ENCODE results near the gene GOLGA6L25.
"Not testable (repeated sequence)": the region's sequence is repeated elsewhere in the genome, so short reads cannot be mapped to it uniquely, and the experiment has no call there.

GOLGA6L25 gene, protein sequence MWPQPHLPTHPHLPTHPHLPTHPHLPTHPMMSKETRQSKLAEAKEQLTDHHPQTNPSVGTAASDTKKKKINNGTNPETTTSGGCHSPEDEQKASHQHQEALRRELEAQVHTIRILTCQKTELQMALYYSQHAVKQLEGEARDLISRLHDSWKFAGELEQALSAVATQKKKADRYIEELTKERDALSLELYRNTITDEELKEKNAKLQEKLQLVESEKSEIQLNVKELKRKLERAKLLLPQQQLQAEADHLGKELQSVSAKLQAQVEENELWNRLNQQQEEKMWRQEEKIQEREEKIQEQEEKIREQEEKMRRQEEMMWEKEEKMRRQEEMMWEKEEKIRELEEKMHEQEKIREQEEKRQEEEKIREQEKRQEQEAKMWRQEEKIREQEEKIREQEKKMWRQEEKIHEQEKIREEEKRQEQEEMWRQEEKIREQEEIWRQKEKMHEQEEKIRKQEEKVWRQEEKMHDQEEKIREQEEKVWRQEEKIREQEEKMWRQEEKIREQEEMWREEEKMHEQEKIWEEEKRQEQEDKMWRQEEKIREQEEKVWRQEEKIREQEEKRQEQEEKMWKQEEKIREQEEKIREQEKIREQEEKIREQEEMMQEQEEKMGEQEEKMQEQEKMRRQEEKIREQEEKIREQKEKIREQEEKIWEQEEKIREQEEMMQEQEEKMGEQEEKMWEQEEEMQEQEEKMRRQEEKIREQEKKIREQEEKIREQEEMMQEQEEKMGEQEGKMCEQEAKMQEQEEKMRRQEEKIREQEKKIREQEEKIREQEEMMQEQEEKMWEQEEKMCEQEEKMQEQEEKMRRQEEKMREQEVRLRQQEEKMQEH

DNA sequence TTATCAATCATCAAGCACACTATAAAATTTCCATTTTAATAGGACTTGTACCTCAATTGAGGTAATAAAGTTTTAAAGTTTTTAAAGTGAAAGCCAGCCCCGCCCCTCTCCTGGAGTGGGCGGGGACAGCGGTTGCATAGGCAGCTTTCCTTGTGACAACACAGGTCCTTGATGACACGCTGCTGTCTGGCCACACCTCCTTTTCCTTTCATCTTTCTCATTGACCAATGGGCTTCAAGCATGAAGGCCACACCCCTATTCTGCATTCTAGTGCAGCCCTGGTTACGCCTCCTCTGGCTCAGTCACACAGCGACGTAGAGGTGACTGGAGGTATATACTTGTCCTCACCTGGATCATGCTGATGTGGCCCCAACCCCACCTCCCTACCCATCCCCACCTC lies at the start of gene GOLGA6L25:
GOLGA6L25 (plus strand) TSS at position 301 of the 400 bp plus-strand sequence; CDS start at position 362, 61 bp downstream.
- not testable (repeated sequence) for DNase-seq

DNA sequence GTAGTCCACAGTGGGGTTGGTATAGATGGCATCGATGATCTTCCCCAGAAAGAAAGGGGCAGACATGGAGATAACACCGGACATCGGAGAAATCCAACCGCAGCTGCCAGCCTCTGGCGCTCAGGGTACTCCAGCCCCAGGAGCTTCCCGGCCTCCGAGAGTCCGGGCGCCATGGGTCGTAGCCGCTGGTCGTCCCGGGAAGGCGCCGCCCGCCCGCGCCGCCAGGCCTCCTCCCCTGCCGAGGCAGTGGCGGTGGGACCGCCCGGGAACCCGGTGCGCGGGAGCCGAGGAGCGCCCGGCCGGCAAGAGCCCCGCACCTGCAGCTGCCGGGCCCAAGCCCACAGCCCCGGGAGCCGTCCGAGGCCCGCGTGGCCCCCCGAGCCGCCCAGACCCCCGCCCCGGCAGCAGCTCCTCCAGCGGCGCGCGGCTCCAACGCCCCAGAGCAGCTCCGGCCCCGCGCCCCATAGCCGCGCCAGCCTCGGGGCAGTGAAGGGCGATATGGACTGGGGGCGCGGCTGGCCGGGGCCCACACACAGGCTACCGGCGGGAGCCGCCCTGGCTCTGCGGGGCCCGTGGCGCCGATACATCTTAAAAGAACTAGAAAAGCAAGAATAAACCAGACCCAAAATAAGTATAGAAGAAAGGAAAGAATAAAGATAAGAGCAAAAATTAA lies 45.0 kb upstream of the GOLGA6L25 start:
- DNase-seq = not testable (repeated sequence)

DNA sequence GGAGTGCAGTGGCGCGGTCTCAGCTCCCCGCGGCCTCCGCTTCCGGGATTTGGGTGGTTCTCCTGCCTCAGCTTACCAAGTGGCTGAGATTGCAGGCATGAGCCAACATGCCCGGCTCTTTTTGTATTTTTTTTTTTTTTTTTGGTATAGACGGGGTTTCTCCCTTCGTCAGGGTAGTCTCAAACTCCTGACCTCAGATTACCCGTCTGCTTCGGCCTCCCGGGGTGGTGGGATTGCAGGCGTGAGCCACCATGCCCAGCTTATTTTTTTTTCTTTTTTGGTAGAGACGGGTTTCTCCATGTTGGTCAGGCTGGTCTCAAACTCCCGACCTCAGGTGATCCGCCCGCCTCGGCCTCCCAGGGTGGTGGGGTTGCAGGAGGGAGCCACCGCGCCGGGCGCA lies 39.2 kb upstream of the GOLGA6L25 start:
- DNase-seq = not testable (repeated sequence)

DNA sequence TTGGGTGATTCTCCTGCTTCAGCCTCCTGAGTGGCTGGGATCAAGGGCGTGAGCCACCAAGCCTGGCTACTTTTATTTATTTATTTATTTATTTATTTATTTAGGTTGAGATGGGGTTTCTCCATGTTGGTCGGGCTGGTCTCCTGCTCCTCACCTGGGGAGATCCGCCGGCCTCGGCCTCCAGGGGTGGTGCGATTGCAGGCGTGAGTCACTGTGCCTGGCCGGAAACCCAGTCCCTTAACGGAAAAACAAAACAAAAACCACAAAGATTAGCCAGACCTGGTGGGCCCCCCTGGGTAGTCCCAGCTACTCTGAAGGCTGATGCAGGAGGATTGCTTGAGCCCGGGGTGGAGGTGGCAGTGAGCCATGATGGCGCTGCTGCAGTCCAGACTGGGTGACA lies 38.2 kb upstream of the GOLGA6L25 start:
- DNase-seq = not testable (repeated sequence)

DNA sequence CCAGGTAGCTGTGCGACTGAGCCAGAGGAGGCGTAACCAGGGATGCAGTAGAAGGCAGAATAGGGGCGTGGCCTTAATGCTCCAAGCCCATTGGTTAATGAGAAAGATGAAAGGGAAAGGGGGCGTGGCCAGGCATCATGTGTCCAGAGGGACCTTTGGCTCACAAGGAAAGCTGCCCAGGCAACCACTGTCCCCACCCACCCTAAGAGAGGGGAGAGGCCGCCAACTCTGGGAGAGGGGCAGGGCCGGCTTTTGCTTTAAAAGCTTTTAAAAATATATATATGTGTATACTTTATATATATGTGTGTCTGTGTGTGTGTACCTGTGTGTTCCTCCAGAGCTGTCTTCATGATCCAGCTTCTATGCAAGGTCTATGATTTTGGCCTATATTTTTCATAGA lies 20.4 kb upstream of the GOLGA6L25 start, which contains the start of gene GOLGA8G:
GOLGA8G (minus strand) TSS at position 18 of the 400 bp plus-strand sequence. CDS start 62 bp downstream, outside the sequence.
- not testable (repeated sequence) for DNase-seq

DNA sequence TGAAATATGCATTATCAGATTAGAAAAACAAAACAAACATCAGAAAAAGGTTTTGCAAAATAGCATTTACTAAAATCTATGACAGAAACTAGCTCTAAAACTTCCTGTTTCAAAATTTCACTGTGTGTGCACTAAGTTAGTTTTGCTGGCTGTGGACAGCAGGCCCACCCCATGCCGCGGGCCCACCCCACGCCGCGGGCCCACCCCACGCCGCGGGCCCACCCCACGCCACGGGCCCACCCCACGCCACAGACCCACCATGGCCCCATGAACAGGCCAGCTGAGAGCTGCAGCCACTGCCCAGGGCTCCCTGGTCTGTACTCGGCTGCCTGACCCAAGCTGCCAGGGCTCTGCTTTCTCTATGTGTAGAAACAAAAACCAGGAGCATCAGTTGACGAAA lies 20.0 kb downstream of the GOLGA6L25 start:
- not testable (repeated sequence) for DNase-seq

DNA sequence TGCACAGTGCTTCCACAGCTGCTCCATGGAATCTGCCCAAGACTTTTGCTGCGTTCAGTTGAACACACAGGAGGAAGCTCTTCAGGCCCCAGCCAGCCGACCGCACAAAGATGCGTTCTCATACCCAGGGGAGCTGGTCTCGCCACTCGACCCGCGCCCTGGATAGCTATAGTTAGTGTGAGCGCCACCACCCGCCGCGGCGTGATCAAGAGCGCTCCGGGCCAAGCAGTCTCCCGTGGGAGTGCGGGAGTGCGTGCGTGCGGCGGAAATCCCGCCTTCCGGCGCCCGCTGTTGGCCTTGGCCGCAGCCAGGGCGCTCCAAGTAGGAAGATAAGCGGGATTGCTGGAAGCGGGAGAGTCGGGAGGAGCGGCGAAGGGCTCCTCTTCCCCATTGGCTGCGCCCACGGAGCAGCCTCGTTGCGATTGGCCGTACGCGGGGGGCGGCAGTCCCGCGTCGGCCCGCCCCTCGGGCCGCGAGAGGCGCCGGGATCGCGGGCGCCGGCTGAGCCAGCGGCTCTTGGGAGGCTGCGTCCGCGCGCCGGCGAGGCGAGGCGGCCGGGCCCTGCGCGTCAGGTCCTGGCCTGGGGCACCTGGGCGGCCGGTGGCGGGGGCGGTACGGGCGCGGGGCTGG lies 35.7 kb downstream of the GOLGA6L25 start:
- DNase-seq = not testable (repeated sequence)

DNA sequence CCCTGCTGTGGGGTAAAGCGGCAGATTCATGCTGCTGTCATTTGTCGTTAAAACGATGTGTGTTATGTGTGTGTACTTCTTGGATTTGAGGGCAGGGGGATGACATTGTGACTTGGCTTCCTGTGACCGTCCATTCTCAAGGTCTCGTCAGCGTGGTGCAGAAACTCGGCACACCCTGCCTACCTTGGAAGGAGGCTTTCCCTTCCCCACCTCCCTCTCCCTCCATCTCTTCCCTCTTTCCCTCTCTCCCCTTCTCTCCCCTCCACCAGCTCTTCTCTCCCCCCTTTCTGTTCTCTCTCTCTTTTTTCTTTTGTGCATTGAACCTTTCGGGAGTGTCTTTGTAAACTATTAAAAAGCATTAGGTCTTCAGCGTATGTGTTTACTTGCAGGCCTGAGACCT lies 36.4 kb downstream of the GOLGA6L25 start:
- DNase-seq = not testable (repeated sequence)

DNA sequence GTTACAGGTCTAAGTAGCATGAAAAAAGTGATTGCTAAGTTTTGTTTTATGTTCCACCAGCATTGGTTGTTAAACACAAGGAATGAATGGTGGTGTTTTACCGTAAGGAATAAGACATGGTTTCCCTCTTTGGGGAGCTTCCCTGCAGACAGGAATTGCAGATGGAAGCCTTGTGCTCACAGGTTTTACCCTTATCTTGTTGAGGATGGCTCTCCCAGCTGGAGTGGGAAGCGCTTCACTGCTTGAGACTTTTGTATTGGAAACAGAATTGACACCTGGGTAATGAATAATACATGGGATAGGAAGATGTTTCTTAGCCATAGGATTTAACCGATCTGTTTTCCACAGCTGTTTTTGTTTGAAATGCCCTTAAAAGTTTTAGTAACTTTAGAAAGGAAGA lies 39.0 kb downstream of the GOLGA6L25 start:
- DNase-seq = not testable (repeated sequence)

DNA sequence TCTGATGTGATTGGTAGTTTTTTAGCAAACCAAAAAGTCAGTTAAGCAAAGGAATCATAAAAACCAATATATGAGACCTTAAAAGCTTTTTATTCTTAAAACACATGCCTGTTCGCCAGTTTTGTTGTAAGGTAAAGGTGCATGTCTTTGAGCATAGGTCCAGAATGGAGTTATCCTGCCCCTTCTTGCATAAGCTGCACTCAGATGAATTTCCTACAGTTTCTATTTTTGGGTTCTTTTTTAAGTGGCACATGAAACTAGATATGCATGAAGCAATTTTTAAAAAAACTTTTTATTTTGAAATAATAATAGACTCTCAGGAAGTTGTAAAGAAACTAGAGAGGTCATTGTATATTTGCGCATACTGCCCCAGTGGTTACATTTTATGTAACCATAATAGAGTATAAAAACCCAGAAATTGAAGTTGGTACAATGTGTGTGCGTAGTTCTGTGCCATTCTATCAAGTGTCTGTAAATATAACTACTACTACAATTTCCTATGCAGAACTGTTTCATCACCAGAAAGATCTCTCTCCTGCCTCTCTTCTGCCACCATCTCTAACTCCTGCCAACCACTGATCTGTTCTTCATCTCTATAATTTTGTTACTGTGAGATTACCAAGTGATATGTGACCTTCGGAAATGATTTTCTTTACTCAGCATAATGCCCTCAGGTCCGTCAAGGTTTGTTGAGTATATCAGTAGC lies 40.2 kb downstream of the GOLGA6L25 start:
- not testable (repeated sequence) for DNase-seq

DNA sequence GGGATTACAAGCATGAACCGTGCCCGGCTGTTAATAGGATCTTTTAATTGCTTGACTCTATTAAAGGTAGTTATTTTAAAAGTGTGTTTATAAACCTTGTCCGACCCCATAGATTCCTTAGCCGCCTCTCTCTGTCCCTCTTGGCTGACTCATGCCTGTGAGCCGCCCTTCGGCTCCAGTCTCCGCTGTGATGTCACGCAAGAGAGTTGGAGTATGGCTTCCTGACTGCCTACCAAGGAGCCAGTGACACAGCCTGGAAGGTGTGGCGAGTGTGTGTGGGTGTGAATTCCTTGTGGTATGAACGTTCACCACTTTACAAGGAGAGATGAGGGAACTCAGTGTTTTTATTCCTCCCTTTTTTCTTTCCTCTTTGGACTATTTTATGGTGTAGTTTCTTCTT lies 44.1 kb downstream of the GOLGA6L25 start:
- DNase-seq = not testable (repeated sequence)

DNA sequence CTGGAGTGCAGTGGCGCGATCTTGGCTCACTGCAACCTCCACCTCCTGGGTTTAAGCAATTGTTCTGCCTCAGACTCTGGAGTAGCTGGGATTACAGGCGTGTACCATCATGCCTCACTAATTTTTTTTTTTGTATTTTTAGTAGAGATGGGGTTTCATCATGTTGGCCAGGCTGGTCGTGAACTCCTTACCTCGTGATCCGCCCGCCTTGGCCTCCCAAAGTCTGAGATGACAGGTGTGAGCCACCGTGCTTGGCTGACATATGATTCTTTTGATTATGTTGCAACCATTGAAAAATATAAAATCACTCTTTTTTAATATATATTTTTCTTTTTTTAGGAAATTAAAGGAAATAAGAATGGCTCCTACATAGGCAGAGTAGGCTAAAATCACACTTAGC lies 44.8 kb downstream of the GOLGA6L25 start:
- DNase-seq = not testable (repeated sequence)

DNA sequence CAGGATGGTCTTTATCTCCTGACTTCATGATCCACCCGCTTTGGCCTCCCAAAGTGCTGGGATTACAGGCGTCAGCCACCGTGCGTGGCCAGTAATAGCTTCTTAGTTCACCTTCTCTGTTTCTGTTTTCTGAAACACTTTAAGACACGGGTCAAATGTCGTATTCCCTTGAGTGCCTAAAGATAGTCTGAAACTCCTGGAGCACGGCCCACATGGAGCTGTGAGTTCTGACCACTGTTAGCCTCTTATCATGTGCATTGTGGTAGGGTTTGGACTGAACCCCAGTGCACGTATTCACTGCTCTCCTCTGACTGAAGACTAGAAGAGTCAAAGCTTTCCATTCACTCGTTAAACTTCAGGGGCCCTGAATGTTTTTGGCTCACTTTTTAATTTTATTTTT lies 48.8 kb downstream of the GOLGA6L25 start:
- DNase-seq = not testable (repeated sequence)

All from midbrain (tissue), 1 donor.